KOPT-K1 (cell line): ENCODE measurements around the gene AFTPH.

Source experiments
- H3K27ac ChIP-seq: fragments of 200-600 bp; sonication (generic); 2 replicates; pipeline ENCODE4 v1.5.1; 2016; ENCODE audit warnings: antibody characterized with exemption, mild to moderate bottlenecking, low read depth, low read length; ENCODE audit not compliant: poor library complexity, severe bottlenecking
- H3K36me3 ChIP-seq: fragments of 200-600 bp; sonication (generic); 2 replicates; pipeline ENCODE4 v1.5.1; 2017; ENCODE audit warnings: antibody characterized with exemption, mild to moderate bottlenecking, low read length, moderate library complexity; ENCODE audit not compliant: insufficient read depth
- H3K9me3 ChIP-seq: fragments of 200-600 bp; sonication (generic); 2 replicates; pipeline ENCODE4 v1.5.1; 2017; ENCODE audit warnings: antibody characterized with exemption, low read length, mild to moderate bottlenecking; ENCODE audit not compliant: insufficient read depth, poor library complexity, severe bottlenecking

The AFTPH gene

DNA sequence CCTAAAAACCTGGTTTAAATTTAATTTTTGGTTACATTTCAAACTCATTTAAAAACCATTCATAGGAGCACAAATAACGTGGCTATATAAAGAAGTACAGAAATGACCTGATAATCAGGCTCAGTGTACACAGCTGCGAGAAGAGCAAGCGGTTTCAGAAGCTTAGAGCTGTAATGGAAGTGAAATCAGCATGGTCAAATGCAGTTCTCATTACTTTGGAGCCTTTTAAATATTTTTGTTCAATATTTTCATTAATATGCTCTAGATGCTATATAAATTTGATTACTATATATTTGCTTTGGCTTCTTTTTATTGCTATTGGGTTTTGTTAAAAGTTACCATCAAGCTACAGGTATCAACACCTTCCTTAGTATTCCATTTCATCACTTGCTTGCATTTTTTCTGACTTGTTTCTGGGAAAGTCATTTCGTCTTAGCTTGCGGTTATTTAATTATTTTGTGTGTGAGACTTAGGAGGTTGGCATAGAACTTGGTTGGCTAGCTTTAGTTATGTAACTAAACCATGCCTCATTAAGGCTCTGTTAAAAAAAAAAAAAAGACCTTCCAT is 58.7 kb downstream of the AFTPH start:
- Histone ChIP-seq H3K9me3 (no peaks in the 10 kb centered on the region), H3K27ac (no peak overlapping the region), H3K36me3 (peaks cover 51% of the 10 kb centered on the region)

DNA sequence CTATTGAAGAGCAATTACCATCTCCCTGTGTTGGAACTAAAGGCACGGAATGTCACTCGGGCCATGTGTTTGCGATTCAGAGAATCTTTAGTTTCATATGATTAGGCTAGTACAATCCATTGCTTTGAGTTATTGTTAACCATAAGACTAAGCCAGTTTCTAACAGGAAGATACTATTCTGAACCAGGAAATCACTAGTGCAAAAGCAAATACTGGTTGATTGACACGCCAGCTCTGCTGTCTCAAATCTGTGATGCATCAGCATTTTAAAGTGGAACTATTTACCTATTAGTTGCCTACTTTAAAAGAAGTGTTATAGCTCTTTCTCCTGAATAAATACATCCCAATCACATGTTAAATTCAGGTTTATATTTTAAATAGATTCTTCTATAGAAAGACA is 61.9 kb downstream of the AFTPH start:
- H3K36me3 ChIP-seq, result peaks cover 52% of the 10 kb centered on the region

DNA sequence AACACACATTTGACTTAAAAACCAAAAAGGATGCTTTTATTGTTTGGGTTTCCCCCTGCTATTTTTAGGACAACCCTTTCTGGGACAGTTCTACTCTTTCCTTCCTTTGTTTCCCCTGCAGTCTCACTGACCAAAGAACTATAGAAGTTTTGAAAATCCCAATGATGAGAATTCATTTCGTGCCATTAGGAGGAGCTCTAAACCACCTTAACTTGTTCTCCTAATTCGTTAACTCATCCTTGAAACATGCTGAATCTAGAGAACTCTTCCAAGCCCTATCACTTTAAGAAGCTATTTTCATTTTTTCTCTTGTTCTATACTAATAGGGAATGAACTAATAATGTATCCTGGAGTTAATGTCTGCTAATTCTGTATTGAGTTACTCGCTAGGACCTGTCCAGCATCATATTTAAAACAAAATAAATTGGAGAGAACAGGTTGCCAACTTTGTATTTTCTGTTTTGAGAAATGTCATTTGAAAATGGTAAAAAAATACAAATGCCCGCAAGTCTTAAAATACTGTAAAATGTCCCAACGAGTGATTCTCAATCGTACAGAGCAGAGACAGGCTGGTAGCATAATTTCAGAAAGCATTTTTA is 62.9 kb downstream of the AFTPH start:
- Histone ChIP-seq H3K9me3 (no peaks in the 10 kb centered on the region), H3K36me3 (peaks cover 58% of the 10 kb centered on the region), H3K27ac (no peak overlapping the region)

More for the DNA sequence above, 61.9 kb downstream of the AFTPH start:
- Histone ChIP-seq H3K9me3 (no peaks in the 10 kb centered on the region), H3K27ac (no peak overlapping the region)

DNA sequence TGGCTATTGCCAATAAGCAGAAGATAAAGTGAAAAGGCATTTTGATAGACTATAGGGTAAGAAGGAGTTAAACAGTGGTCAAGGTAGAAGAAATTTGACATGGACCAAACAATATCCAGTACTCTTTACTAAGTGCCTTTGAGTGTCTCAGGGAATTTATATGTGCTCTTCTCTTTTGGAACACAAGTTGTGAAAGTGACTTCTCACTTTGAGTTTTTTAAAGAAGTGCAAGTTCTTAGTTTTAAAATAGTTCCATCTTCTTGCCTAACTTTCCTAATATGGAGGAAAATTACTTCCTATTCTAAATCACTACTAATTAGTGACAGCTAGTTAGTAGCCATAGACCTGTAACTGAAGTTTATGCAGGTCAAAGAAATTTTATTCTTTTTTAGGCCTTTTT is 63.4 kb downstream of the AFTPH start:
- Histone ChIP-seq H3K36me3 (peaks cover 58% of the 10 kb centered on the region), H3K27ac (no peak overlapping the region), H3K9me3 (no peaks in the 10 kb centered on the region)

DNA sequence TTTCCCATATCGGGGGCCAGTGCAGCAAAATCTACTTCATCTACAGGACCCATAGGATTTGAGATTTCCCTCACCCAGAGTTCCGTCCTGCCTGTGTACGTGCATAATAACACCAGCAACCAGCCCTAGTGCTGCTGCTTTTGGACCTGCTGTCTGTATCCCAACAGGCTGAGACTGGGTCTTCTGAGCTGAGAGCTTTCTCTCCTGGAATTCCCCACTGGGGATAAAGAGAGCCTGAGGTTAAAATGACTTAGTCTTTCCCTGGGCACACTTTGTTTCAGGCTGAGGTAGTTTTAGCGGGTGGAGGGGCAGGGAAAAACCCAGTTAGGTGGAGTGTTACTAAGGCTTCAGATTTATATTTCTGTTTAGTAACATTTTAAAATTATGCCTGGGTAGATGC is 67.1 kb downstream of the AFTPH start:
- Histone ChIP-seq H3K36me3 (peaks cover 50% of the 10 kb centered on the region), H3K27ac (no peak overlapping the region), H3K9me3 (no peaks in the 10 kb centered on the region)

DNA sequence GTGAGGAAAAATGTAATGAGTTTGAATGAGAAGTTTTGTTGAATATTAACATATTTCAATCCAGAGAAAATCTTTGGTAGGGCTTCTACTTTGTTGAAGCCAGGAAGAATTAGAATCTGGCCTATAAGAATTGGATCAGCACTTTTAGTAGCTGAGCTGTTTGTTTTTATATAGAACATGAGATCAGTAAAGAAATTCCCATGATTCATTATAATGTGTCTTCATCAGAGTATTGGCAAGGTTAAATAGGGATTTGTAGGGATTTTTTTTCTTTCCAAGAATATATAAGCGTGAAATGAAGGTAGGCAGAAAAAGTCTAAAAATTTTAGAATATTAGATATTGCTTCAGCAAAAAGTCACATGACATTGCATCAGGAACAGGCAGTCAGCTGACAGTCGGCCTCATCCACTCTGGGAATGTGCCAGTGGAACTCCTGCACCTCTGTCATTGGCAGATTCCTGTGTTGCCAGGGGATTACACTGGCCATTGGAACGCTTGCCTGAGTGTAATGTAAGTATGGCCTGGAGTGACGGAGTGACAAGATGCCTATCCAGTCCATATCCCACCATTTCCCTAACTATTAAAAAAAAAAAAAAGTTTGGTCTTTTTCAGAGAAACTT is 69.0 kb downstream of the AFTPH start:
- Histone ChIP-seq H3K27ac (no peak overlapping the region), H3K9me3 (no peaks in the 10 kb centered on the region), H3K36me3 (peaks cover 42% of the 10 kb centered on the region)

DNA sequence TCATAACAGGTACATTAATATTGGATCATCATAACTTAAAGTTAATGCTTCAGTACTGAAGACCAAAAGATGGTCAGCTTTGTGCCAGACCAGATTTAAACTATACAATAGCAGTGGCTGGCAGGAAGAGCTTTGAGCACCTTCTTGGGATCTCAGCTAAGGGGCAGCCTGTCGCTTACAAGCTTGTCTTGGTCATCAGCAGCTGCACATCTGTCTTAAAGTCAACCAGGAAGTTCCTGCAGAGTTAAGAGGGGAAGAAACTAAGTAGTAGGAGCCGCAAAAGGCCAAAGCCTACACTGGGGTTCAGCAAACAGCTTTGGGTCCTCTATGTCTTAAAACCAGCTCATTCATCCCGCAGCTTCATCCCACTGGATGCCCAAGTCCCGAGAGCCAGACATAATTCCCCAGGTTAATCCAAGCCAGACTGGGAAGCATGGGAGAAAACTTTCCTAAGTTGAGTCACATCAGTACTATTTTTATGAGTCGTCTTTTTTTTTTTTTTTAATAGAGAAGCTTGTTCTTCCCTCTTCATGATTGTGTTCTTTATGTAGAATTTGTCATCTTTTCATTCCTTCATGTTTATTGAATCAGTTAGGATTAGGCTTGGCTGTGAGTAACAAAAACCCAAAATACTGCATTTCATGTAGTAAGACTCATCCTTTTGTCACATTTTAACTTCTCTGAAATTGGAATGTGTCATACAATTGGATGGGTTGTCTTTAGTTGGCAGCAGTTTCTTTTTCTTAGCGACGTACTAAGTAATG is 70.3 kb downstream of the AFTPH start:
- Histone ChIP-seq H3K36me3 (peaks cover 36% of the 10 kb centered on the region), H3K27ac (no peak overlapping the region), H3K9me3 (no peaks in the 10 kb centered on the region)

DNA sequence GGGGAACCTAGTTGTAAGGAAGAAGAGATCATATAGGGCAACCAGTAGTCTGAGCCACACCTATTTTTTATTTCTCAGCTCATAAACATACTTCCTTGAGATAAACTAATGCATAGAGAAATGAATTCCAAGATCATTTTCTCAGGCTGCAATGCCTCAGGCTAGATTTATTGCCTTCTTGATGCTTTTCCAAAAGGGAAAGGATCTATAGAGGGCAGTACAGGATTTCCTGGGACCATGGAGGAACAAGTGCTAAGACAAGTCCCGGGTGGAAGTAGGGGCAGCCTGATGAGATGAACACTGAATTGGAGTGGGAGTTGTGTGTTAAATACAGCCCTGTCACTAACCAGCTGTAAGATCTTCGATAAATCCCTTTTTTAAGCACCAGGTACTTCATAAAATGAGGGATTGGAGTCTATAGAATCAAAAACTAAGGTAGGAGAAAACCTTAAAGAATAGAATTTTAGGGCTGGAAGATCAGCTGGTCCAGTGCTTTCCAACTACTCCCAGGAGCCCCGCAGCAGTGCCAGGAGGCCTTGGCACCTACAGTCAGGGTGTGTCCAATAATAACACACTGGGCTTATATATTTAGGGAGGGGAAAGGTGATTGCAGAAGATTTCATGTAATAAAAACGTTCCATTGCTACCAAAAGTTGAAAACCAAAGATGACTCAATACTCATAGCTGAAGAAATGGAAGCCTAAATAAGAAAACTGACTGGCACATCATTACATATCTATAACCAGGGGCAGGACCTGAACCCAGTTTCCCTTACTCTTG is 71.5 kb downstream of the AFTPH start:
- no peaks in the 10 kb centered on the region for H3K9me3 ChIP-seq
- peaks cover 27% of the 10 kb centered on the region for H3K36me3 ChIP-seq
- no peak overlapping the region for H3K27ac ChIP-seq

DNA sequence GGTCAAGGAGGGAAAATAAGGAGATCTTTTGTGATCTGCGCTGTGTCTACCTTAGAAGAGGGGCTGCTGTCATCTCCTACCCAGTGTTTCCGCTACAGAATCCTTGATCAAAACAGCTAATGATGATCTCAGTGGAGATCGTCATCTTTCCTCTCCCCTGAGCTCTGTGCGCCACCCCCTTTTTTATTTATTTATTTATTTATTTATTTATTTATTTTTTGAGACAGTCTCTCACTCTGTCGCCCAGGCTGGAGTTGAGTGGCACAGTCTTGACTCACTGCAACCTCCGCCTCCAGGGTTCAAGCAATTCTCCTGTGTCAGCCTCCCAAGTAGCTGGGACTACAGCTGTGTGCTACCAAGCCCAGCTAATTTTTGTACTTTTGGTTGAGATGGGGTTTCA is 74.1 kb downstream of the AFTPH start:
- no peaks in the 10 kb centered on the region for H3K9me3 ChIP-seq
- H3K27ac ChIP-seq, result no peak overlapping the region
- peaks cover 5% of the 10 kb centered on the region; the same call in 1 of the 2 replicates for H3K36me3 ChIP-seq

DNA sequence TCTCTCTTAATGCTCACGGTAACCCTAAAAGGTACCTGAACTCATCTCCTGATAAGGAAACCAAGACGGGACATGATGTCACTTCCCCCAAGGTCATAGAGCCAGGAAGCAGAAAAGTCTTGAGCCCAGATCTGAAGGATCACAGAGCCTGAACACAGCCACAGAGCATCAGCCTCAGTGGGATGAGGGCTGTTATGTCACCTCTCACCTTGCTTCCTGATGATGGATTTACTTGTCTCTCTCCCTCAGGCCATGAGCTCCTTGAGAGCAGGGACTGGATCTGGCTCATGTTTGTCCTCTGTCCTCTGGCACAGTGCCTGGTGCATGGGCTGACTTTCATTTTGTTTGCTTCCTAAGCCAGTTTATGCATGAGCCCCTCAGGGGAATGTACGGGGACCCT is 75.3 kb downstream of the AFTPH start:
- Histone ChIP-seq H3K27ac (no peak overlapping the region), H3K9me3 (no peaks in the 10 kb centered on the region), H3K36me3 (no peaks in the 10 kb centered on the region)

DNA sequence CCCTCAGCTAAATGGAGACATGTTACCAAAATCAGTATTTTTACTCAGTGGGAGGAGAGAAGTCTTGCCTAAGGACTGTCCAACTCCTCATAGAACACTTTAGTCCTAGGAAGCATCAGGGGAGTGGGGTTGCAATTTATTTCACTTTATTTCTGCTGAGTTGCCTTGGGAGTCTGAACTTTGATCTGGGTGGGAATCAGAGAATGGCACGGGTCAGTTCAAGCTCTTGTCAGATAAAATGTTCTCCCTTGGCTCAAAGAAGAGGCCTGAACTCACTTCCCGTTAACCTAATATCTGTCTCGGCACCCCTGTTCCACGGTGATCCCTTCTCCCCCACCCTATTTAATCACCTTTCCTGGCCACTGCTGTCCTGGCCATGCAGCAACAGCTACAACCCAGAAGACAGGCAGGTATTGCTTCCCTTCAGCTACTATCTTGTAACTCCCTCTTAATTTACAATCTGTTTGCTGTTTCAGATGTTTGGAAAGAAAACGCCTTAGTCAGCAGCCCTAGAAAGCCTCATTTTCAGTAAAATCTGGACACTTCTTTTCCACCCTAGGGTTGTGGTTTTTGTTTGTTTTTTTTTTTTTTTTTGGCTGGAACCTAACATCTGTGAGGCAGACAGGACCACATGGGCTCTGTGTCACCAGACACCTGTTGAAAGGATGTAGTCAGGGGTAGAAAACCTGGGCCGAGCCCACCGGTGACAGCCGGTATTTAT is 77.1 kb downstream of the AFTPH start:
- H3K36me3 ChIP-seq, result no peaks in the 10 kb centered on the region
- H3K27ac ChIP-seq, result no peak overlapping the region
- H3K9me3 ChIP-seq, result no peaks in the 10 kb centered on the region

DNA sequence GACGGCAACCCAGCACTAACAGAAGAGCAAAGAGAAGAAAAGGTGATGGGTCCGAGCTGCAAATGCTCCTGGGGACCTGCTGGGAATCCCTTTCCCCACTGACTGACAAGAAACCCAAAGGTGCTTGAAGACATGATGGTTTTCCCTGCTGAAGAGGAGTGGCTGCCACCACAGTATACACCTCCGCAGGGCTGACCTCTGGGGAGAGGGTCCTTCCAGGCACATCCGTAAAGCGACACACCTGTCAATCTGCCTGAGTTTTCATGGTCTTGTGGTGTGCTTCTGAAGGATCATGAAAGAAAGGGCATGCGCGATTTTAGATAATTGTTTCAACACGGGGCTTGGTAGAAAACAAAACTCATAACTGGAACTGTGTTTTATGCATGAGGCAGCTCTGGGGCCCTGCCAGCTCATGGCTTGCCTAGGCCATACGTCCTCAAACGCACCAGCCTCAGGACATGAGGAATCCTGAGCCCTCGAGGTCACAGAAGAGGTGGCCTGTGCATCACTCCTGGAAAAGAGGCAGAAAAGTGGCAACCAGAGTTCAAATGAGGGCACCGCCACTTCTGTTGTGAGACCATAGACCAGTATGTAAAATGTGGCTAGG is 77.8 kb downstream of the AFTPH start:
- Histone ChIP-seq H3K27ac (no peak overlapping the region), H3K36me3 (no peaks in the 10 kb centered on the region), H3K9me3 (no peaks in the 10 kb centered on the region)

DNA sequence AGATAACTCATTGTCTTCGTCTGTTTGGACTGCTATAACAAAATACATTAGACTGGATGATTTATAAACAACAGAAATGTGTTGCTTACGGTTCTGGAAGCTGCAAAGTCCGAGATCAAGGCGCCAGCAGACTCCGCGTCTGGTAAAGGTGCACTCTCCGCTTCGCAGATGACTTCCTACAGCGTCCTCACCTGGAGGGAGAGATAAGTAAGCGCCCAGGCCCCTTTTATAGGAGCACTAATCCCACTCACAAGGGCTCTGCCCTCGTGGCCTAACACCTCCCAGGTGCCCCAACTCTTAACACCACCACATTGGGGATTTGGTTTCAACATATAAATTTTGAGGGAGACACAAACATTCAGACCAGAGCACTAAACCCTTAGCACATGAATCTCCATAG is 78.3 kb downstream of the AFTPH start:
- H3K27ac ChIP-seq, result no peak overlapping the region
- H3K36me3 ChIP-seq, result no peaks in the 10 kb centered on the region
- no peaks in the 10 kb centered on the region for H3K9me3 ChIP-seq

DNA sequence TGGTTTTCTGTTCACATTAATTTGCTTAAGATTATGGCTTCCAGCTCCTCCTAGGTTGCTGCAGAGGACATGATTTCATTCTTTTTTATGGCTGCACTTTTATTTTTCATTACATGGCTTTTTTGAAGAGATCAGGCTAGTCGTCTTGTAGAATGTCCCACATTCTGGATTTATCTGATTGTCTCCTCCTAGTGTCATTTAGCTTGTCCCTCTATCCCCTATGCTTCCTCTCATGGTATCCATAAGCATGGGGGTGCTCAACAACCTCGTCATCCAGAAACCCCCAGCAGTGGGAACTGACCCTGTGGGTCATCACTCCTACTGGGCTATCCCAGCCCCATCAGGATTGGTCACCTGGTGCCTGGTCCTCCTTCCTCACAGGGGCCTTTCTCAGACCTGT is 80.0 kb downstream of the AFTPH start:
- Histone ChIP-seq H3K9me3 (no peaks in the 10 kb centered on the region), H3K36me3 (no peaks in the 10 kb centered on the region)

More for the DNA sequence above, 80.0 kb downstream of the AFTPH start:
- H3K27ac ChIP-seq, result no peak overlapping the region
